ENCODE measurements around the gene NDST4.

Gene NDST4

DNA sequence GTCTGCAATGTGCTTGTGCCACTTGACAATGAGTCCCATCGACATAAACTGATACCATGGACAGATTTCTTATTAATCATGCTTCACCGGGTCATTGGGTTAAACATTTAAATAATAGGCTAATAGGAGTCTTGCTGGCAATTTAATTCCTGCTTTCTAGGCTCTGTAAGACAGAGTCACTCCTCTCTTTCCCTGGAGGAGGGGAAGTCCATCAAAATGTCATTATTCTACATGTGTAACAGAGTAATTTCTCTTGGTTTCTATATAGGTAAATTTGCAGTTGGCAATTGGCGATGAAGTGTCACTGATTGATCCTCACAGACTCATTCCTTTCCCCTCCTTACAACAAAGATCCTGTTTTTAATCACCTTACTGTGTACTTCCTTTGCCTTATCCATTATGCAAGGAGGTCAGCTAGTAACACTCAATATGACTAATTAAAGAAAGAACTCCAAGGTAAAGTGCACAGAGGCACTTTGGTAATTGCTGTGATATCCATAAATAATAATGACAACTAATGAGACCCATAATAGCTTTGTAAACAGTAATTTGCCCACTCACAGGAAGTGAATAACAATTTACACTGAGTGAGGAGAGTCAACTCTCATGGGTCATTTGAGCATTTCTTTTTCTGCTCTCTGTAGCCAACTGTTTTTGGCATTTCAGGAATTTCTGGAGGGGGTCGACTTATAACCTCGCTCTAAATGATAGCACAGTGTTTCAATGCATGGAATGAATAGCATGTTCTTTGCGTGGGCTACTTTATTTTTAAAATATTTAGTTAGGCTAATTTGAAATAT is 330.8 kb downstream of the NDST4 start:
- DNase-seq = no peak

DNA sequence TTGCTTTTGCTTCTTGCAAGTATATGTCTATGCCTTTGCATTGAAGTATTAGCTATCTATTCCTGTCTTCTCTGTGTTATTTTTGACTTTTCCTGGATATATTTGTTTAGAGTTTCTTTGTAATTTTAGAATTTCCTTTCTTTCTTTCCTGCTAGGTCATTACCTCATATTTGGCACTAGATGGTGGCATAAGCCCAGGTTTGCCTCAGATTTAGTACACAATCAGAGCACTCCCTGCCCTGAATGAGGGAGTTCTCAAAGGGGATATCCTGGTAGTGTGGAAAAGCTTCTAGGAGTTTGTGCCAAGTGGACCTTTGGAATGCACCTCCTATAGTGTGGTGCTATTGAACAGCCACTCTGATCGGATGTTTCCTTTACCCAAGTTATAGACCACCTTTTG is 333.2 kb downstream of the NDST4 start:
- DNase-seq = peak; percentile 8
